Measurements from ENCODE around the gene SETD5.

DNA sequence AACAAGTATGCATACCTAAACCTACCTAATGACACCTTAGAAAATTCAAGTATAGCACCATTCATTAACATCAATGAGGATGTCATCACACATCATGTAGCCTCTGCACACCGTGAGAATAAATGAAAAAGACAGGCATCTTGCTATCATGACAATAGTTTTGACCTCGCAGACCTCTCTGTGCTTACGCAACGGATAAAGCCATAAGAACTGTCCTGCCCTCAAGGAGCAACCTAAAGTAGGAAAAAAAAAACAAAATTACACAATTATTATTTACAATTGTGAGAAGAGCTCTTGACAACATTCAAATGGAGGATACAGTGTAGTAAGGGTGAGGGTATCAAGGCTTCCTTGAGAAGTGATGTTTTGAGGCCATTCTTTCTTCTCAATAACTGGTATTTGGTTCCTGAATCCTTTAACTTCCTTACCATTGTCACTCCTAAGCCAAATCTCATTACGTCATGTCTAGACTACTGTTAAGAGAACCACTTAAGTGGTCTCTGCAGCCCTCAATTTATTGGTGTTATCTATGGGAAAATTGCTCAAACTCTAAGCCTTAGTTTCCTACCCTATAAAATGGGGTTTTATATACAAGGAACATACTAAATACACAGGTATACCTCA is 7.0 kb upstream of the SETD5 start:
- TF ChIP-seq, protein P1, sequence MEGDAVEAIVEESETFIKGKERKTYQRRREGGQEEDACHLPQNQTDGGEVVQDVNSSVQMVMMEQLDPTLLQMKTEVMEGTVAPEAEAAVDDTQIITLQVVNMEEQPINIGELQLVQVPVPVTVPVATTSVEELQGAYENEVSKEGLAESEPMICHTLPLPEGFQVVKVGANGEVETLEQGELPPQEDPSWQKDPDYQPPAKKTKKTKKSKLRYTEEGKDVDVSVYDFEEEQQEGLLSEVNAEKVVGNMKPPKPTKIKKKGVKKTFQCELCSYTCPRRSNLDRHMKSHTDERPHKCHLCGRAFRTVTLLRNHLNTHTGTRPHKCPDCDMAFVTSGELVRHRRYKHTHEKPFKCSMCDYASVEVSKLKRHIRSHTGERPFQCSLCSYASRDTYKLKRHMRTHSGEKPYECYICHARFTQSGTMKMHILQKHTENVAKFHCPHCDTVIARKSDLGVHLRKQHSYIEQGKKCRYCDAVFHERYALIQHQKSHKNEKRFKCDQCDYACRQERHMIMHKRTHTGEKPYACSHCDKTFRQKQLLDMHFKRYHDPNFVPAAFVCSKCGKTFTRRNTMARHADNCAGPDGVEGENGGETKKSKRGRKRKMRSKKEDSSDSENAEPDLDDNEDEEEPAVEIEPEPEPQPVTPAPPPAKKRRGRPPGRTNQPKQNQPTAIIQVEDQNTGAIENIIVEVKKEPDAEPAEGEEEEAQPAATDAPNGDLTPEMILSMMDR (conservative IDR thresholded peaks at IDR 0.05; ENCODE audit: low read depth, low read length): no peak
- no peak for TF ChIP-seq RFX5 (IDR thresholded peaks at IDR 0.05; ENCODE audit: low read depth, low read length)

Data from IMR-90 (cell line).